GM13976 (cell line): Measurements from ENCODE around the gene TMEM95.

Experiments used
- DNase-seq: peaks from one replicate; pipeline ENCODE4 v3.0.0; 2012; ENCODE audit warnings: low spot score
- in situ Hi-C: fragments of 300-500 bp; cut with MboI; formaldehyde crosslinking; loops from one replicate; pipeline ENCODE4 v1.12.0; 2022; ENCODE audit warnings: low sequenced_read_pairs, mixed read lengths, inconsistent platforms; ENCODE audit not compliant: unreplicated experiment
- TF ChIP-seq, protein P1 (sequence below): IDR thresholded peaks from 2 replicates; pipeline ENCODE4 v1.5.1; 2012; ENCODE audit warnings: borderline replicate concordance, mild to moderate bottlenecking; ENCODE audit not compliant: insufficient read depth; ENCODE audit errors: extremely low read depth, missing control alignments, control extremely low read depth

The TMEM95 gene

DNA sequence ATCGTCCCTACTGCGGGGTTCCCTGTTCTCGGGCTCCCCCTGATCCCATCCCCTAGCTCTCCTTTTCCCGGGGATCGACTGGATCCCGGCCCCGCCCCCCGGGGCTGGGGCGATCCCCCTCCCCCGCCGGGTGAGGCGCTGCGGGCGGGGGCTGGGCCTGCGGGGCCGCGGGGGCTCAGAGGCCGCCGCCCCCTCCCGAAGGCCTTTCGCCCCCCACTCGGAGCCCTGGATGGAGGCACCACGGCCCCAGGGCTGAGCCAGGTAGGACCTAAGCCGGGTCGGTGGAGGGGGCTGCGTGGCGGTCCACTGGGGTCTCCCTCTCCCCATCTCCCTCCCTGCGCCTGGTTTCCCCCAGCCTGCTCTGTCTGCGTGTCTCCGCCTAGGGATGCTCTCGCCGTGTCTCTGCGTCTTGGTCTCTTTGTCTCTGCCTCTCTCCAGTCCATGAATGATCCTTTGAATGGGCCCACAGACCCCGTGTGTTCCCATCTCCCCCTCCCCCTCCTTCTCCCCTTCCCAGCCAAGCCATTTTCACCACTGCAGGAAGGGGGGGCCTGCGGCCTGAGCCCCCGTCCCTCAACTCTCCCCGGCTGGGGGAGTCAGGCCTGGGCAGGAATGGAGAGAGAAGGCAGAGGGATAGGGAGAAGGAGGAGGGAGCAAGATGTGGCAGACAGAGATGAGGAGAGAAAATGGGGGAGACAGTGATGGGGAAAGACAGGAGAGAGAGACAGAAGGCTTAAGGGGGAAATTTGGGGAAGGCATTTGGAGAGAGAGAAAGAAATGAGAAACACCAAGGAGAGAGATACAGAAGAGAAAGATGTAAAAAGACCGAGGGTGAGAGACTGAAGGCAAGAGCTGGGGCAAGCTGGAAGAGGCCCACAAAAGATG is 50.6 kb downstream of the TMEM95 start:
- TF ChIP-seq, protein P1, sequence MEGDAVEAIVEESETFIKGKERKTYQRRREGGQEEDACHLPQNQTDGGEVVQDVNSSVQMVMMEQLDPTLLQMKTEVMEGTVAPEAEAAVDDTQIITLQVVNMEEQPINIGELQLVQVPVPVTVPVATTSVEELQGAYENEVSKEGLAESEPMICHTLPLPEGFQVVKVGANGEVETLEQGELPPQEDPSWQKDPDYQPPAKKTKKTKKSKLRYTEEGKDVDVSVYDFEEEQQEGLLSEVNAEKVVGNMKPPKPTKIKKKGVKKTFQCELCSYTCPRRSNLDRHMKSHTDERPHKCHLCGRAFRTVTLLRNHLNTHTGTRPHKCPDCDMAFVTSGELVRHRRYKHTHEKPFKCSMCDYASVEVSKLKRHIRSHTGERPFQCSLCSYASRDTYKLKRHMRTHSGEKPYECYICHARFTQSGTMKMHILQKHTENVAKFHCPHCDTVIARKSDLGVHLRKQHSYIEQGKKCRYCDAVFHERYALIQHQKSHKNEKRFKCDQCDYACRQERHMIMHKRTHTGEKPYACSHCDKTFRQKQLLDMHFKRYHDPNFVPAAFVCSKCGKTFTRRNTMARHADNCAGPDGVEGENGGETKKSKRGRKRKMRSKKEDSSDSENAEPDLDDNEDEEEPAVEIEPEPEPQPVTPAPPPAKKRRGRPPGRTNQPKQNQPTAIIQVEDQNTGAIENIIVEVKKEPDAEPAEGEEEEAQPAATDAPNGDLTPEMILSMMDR, result no peak
- in situ Hi-C loops, result no loop called here
- no peak for DNase-seq

DNA sequence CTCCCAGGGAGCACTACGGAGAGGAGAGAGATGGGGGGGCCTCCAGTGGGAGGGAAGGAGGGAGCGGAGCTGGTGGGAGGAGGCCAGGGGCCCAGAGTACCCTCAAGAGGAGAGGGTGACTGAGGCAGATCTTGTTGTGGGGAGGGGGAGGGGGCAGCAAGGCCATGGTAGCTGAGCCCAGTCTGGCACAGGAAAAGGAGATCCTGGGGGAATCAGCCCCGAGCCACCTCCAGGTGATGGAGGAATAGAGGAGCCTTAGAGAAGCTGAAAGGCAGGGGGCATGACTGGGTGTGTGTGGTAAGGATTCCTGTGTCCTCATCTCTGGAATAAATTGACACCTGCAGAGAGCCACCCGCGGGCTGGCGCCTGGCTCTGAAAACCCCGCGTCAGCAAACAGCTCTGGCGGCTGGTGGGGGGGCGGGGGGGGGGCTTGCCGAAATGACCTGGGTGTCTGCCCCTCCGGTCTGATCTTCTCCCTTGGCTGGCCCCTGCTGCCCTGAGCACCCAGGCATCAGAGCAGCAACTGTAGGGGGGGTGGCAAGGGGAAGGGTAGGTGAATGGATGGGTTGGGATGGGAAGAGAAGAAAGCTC is 51.4 kb downstream of the TMEM95 start:
- no peak for DNase-seq
- in situ Hi-C loops, result no loop called here
- TF ChIP-seq, protein P1, result no peak
